ENCODE results near the gene KRT78. TPM values are rescaled to one million over a fixed set of nuclear protein-coding genes. Genes with fewer than 3 reads are reported as not detected.

Gene KRT78
- total and polyA plus RNA-seq, 4 donors = 0.06 TPM; not detected in 3

GRCh38 chr12:52833922-52834726, 14.7 kb downstream of the KRT78 start, which contains the start of gene KRT79:
TSS of gene KRT79 (minus strand) at chr12:52834311. CDS start at chr12:52834260, 51 bp downstream.
- Histone ChIP-seq H3K4me1 (ENCODE audit: control insufficient read depth in 4 of 4, insufficient read depth in 4 of 4, low read length in 3 of 4) (no peaks in the 10 kb centered on the region), H3K9me3 (ENCODE audit: control insufficient read depth in 4 of 4, low read length in 3 of 4) (no peaks in the 10 kb centered on the region), H3K27ac (ENCODE audit: low read depth in 1 of 2, low read length in 2 of 2) (no peak within 1 kb of the TSS), H3K36me3 (ENCODE audit: control insufficient read depth in 4 of 4, insufficient read depth in 3 of 4, low read depth in 1 of 4, low read length in 3 of 4) (no peaks in the 10 kb centered on the region), H3K27me3 (ENCODE audit: control insufficient read depth in 4 of 4, insufficient read depth in 4 of 4, low read length in 3 of 4) (peaks cover 0 to 3% (median 0%) of the 10 kb centered on the region in 4 donors), H3K4me3 (ENCODE audit: low read depth in 1 of 3, low read length in 3 of 3) (no peak within 1 kb of the TSS), H3K9ac (ENCODE audit: low read depth in 1 of 2, low read length in 2 of 2) (no peak within 1 kb of the TSS)
- WGBS = 90% methylated on average over 22 of the region's 22 CpGs
- DNase-seq (ENCODE audit: low spot score) = no peak
- no peak for TF ChIP-seq CTCF (IDR thresholded peaks at IDR 0.05; ENCODE audit: low read depth, low read length, missing input control)
- TF ChIP-seq RAD21 (IDR thresholded peaks at IDR 0.05) = no peak

- WGBS = 93% methylated on average over 20 of the region's 20 CpGs
- peaks cover 0 to 2% (median 0%) of the 10 kb centered on the region in 4 donors for H3K27me3 ChIP-seq (ENCODE audit: control insufficient read depth in 4 of 4, insufficient read depth in 4 of 4, low read length in 3 of 4)
- no peak overlapping the region for H3K27ac ChIP-seq (ENCODE audit: low read depth in 1 of 2, low read length in 2 of 2)
- H3K9ac ChIP-seq (ENCODE audit: low read depth in 1 of 2, low read length in 2 of 2) = no peak overlapping the region
- H3K36me3 ChIP-seq (ENCODE audit: control insufficient read depth in 4 of 4, insufficient read depth in 3 of 4, low read depth in 1 of 4, low read length in 3 of 4) = no peaks in the 10 kb centered on the region
- TF ChIP-seq, protein P1, sequence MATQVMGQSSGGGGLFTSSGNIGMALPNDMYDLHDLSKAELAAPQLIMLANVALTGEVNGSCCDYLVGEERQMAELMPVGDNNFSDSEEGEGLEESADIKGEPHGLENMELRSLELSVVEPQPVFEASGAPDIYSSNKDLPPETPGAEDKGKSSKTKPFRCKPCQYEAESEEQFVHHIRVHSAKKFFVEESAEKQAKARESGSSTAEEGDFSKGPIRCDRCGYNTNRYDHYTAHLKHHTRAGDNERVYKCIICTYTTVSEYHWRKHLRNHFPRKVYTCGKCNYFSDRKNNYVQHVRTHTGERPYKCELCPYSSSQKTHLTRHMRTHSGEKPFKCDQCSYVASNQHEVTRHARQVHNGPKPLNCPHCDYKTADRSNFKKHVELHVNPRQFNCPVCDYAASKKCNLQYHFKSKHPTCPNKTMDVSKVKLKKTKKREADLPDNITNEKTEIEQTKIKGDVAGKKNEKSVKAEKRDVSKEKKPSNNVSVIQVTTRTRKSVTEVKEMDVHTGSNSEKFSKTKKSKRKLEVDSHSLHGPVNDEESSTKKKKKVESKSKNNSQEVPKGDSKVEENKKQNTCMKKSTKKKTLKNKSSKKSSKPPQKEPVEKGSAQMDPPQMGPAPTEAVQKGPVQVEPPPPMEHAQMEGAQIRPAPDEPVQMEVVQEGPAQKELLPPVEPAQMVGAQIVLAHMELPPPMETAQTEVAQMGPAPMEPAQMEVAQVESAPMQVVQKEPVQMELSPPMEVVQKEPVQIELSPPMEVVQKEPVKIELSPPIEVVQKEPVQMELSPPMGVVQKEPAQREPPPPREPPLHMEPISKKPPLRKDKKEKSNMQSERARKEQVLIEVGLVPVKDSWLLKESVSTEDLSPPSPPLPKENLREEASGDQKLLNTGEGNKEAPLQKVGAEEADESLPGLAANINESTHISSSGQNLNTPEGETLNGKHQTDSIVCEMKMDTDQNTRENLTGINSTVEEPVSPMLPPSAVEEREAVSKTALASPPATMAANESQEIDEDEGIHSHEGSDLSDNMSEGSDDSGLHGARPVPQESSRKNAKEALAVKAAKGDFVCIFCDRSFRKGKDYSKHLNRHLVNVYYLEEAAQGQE (IDR thresholded peaks at IDR 0.05) = no peak
- H3K9me3 ChIP-seq (ENCODE audit: control insufficient read depth in 4 of 4, low read length in 3 of 4) = no peaks in the 10 kb centered on the region
- no peak overlapping the region for H3K4me3 ChIP-seq (ENCODE audit: low read depth in 1 of 3, low read length in 3 of 3)
- H3K4me1 ChIP-seq (ENCODE audit: control insufficient read depth in 4 of 4, insufficient read depth in 4 of 4, low read length in 3 of 4) = no peaks in the 10 kb centered on the region
- no peak for DNase-seq (ENCODE audit: low spot score)
Observed at GRCh38 chr12:52832985-52833905, 15.5 kb downstream of the KRT78 start.

DNA sequence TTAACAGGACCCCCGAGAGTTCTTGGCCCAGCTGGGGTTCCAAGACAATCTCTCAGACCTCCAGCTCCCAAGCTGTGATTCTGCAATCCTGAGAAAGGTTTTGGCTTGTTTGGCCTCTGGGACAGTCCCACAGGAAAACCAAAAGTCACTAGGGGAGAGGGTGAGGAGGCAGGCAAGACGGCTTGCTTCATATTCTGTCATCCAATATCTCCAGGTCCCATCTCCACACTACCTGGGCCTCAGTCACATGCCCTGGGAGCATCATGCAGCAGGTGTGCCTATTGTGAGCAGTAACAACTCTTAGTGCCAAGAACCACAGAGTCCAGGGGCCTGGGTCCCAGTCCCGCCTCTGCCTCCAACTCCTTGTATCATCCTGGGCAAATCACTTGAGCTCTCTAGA, 16.3 kb downstream of the KRT78 start:
- Histone ChIP-seq H3K4me1 (ENCODE audit: control insufficient read depth in 4 of 4, insufficient read depth in 4 of 4, low read length in 3 of 4) (no peaks in the 10 kb centered on the region), H3K9ac (ENCODE audit: low read depth in 1 of 2, low read length in 2 of 2) (no peak overlapping the region), H3K9me3 (ENCODE audit: control insufficient read depth in 4 of 4, low read length in 3 of 4) (no peaks in the 10 kb centered on the region), H3K27me3 (ENCODE audit: control insufficient read depth in 4 of 4, insufficient read depth in 4 of 4, low read length in 3 of 4) (no peaks in the 10 kb centered on the region), H3K27ac (ENCODE audit: low read depth in 1 of 2, low read length in 2 of 2) (no peak overlapping the region), H3K4me3 (ENCODE audit: low read depth in 1 of 3, low read length in 3 of 3) (no peak overlapping the region), H3K36me3 (ENCODE audit: control insufficient read depth in 4 of 4, insufficient read depth in 3 of 4, low read depth in 1 of 4, low read length in 3 of 4) (no peaks in the 10 kb centered on the region)
- DNase-seq (ENCODE audit: low spot score) = no peak
- TF ChIP-seq EGR1 (IDR thresholded peaks at IDR 0.05; ENCODE audit: low read depth in 2 of 2) (no peak), HNF4A (conservative IDR thresholded peaks at IDR 0.05) (no peak), YY1 (IDR thresholded peaks at IDR 0.05) (no peak), RAD21 (IDR thresholded peaks at IDR 0.05) (no peak), JUND (IDR thresholded peaks at IDR 0.05) (no peak), ATF3 (IDR thresholded peaks at IDR 0.05) (no peak), CTCF (IDR thresholded peaks at IDR 0.05; ENCODE audit: low read depth, low read length, missing input control) (no peak)
- TF ChIP-seq, protein P2, sequence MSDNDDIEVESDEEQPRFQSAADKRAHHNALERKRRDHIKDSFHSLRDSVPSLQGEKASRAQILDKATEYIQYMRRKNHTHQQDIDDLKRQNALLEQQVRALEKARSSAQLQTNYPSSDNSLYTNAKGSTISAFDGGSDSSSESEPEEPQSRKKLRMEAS (IDR thresholded peaks at IDR 0.05) = no peak
- TF ChIP-seq, protein P1 (IDR thresholded peaks at IDR 0.05) = no peak
- WGBS = 76% methylated on average over 3 of the region's 3 CpGs
